Activated CD8-positive, alpha-beta memory T cell treated with anti-CD3 and anti-CD28 coated beads, Interleukin-2, amount 50 U/mL, for 1 hour (primary cell): ENCODE results near the gene RTN4RL1.

ENCODE experiments used
- DNase-seq: peaks from one replicate; pipeline ENCODE4 v3.0.0-alpha.2; 2020; ENCODE audit errors: extremely low read depth

RTN4RL1 gene

GRCh38 chr17:1977583-1978395, 47.3 kb downstream of the RTN4RL1 start:
- no peak for DNase-seq

GRCh38 chr17:1976683-1977064, 48.5 kb downstream of the RTN4RL1 start:
- DNase-seq = no peak

- DNase-seq = no peak
These were observed 49.0 kb downstream of the RTN4RL1 start for GRCh38 chr17:1976000-1976682.

GRCh38 chr17:1975573-1975972, 49.6 kb downstream of the RTN4RL1 start:
- DNase-seq = no peak

- no peak for DNase-seq
These were observed 52.5 kb downstream of the RTN4RL1 start for GRCh38 chr17:1972487-1973160.

DNA sequence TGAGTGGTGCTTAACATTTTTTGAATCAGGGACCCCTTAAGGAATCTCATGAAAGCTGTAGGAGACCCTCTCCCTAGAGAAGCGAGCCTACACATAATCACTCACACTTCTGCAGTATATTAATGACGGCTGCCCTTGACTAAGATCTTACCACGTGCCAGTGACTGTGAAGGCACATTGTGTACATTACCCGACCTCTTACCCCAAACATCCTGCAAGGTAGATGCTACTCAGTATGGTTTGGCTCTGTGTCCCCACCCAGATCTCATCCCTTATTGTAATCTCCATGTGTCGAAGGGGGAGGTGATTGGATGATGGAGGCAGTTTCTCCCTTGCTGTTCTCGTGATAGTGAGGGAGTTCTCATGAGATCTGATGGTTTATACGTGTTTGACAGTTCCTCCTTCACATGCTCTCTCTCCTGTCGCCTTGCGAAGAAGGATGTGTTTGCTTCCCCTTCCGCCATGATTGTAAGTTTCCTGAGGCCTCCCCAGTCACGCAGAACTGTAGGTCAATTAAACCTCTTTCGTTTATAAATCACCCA, 54.2 kb downstream of the RTN4RL1 start:
- no peak for DNase-seq

GRCh38 chr17:1969712-1970111, 55.4 kb downstream of the RTN4RL1 start:
- no peak for DNase-seq

DNA sequence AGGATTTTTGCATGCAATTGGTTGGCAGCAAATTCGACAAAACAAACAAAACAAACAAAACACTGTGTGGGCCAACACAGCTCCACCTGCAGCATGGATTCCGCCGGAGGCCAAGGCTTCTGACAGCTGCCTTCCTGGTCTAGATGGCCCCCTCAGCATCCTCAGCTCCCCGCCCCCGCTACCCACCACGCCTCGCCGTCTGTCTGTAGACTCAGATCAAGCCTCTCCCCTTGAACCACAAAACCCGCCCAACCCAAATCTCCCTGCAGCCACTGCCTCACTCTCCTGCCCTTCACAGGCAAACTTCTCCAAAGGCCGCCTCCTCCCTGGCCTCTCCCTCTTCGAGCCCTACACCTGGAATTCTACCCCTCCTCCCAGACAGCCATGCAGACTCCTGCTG, 57.9 kb downstream of the RTN4RL1 start:
- DNase-seq = no peak

DNA sequence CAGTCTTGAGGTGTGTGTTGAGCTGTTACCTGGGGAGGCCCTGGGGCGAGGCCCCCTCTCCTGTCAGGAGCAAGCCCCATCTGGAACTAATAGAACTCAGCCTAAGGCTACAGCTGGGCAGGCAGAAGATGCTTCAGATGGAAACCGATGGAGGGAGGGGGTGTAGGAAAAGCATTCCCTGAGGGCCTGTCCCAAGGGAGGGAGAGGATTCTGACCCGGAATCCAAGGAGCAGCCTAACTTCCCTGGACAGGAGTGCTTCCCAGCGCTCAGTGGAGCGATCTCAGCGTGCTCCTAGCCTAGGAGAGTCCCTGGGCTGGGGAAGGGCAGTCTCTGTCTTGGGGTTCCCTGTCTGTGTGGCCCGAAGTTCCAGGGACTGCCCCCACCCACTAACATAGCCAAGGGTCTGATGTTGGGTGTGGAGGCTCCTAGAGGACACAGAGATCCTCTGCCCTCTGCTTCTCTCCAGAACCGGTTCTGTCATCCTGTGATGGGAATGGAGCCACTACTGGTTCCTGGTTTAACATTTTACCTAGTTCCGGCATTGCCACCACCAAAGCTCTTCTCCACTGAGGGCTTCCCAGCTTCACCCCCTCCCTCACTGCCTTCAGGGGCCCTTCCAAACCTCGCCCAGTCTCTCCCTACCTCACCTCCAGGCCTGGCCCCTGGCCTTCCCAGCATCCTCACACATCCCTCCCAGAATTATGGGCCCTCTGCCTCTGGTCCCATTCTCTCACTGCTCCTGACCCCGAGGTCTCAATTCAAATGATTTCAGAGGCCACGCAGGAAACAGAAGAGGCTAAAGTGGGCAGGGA, 58.7 kb downstream of the RTN4RL1 start:
- DNase-seq = no peak

DNA sequence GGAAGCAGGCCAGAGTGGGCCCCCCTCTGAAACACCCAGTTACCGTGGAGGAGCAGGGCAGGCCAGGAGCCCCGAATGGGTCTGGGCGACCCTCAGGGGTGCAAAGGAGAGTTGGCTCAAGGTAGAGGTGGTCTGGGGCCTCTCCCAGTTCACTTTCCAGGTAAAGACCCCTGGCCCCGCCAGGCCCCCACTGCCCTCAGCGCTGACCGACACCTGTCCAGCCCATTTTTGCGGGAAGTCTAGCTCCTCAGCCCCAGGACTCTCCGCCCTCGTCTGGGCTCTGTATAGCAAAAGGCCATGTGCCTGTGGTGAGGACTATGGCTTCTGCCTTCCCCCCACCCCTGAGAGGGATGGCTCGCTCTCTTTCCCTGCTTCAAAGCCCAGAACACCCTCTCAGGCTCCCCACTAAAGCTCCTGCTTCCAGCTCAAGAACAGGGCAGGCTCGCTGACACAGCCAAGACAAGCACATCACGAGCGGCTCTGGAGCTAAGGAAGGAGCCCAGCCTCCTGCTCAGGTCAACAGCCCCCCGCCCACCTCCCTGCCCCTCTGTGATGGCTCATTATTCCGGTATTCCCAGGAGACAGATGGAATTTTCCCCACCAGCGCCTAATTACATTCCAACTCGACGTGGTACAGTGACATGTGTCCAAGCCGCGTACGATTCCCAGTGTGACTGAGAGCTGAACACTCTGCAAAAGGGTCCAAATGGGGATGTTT, 59.4 kb downstream of the RTN4RL1 start:
- no peak for DNase-seq

DNA sequence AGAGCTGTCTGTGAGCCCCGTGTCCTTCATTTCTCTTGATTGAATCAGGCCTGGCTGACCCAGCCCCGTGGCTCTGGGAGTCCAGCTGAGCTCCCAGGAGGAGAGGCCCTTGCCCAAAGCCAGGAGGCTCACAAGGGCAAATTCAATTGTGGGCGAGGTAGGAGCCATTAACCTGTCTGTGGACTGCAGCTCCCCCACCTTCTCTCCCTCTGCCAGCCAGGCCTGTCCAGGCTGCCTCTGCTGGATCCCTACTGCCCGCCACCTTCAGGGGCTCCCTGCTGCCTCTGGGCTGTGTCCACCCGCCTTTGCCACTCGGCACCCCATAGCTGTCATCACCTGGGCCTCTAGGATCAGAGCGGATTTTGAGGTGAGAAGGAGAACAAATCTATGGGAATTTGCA, 61.9 kb downstream of the RTN4RL1 start:
- DNase-seq = no peak

- DNase-seq = no peak
These were observed 63.9 kb downstream of the RTN4RL1 start for GRCh38 chr17:1961189-1961588.

DNA sequence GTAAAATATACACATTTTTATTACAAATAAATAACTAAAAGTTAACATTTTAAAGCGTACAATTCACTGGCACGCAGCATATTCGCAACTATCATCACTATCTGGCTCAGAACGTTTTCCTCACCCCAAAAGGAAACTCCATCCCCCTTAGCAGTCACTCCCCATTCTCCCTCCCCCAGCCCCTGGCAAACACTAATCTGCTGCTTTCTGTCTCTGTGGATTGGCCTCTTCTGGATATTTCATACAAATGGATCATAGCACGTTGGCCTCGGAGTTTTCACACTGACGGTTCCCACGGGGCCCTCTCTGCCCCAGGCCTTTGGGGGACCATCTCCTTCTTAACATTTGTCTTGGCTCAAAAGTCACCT, 64.6 kb downstream of the RTN4RL1 start:
- DNase-seq = no peak

DNA sequence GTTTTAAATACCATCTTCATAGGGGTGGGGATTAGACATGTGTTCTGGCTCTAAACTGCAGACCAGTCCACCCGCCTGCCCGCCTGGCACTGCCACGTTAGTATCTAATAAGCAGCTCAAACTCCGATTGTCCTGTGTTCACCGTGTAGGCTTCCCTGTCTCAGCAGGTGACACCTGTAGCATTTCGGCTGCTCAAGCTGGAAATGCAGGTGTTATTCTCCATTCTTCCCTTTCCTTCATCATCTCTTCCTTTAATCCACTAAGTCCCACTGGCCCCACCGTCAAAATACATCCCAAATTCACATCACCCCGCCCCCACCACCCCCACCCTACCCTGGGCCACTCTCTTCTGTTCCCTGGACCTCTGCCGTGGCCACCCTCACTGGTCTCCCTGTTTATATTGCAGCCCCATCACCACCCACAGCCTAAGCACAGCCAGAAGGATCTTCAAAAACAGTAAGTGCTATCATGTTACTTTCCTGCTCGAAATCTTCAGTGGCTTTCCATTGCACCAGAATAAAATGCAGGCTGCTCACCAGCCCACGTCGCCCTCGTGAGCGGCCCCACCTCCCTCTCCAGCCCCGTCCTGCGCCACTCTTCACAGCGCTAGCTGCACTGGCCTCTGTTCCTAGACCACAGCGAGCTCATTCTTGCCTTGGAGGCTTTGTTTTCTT, 65.1 kb downstream of the RTN4RL1 start:
- no peak for DNase-seq

DNA sequence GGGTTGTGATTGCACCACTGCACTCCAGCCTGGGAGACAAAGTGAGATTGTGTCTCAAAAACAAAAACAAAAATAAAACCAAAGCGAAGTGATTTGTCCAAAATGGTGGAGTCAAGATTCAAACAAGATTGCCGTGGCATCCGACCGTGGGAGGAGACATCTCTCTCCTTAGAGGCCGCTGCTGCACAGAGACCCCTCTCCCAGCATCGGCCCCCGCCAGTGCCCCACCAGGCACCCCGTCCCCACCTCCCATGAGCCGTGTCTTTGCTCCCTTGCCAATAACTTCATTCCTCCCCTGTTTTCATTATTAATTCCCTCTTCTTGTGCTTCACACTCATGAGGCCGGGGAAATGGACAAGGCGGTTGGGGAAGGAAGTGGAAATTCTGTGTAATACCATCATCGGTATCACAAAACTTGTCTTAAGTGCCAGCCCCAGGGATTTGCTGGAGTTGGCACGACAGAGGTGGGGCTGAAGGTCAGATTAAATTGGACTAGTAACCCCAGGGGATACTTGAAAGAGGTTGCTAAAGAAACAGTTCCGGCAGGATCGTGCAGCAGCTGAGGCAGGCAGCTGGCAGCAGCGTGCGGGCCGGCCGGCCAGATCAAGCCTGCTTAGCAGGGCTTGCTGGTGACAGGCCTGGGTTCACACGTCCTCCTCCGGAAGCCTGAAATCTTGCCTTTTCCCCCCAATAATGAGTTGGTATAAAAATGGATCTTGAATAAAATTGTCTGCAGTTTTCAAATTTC, 66.8 kb downstream of the RTN4RL1 start:
- DNase-seq = no peak

GRCh38 chr17:1957037-1957436, 68.1 kb downstream of the RTN4RL1 start:
- DNase-seq = no peak

GRCh38 chr17:1956134-1956533, 69.0 kb downstream of the RTN4RL1 start:
- DNase-seq = no peak

DNA sequence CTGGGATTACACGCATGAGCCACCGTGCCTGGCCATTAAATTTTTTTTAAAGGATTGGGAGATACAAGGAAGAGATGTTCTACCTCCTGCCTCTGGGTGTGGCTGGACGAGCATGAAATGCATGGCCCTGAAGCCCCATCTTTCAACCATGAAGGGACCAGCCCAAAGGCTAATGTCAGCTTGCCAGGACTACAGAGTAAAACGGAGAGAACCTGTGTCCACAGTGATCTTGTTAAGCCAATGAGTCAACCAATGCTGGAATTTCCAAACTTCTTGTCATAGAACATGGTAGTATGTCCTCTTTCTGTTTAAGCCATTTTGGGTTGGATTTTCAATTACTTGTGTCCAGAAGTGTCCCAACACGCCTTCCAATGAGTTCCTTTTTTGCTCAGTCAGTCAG, 71.3 kb downstream of the RTN4RL1 start:
- no peak for DNase-seq

GRCh38 chr17:1951920-1952319, 73.2 kb downstream of the RTN4RL1 start:
- no peak for DNase-seq

GRCh38 chr17:1949754-1950153, 75.4 kb downstream of the RTN4RL1 start:
- DNase-seq = no peak
